Thymus (tissue), 11 donors: ENCODE measurements around the gene SLN. TPM values are rescaled to one million over a fixed set of nuclear protein-coding genes. Genes with fewer than 3 reads are reported as not detected.

Source experiments
- DNase-seq, 9 donors: peaks; one replicate each; pipeline ENCODE4 v3.0.0-alpha.2; 2013; ENCODE audit warnings: low spot score in 9 of 9, low read depth in 6 of 9, missing footprints in 1 of 9
- H3K27ac ChIP-seq, 2 donors: one replicate each; pipeline ENCODE4 v1.5.1; 2013; ENCODE audit warnings: control low read depth in 1 of 2, low read depth in 1 of 2, low read length in 1 of 2, mild to moderate bottlenecking in 1 of 2, moderate library complexity in 1 of 2
- H3K27me3 ChIP-seq, 2 donors: one replicate each; pipeline ENCODE4 v1.5.1; 2013; ENCODE audit warnings: low read length in 1 of 2; ENCODE audit not compliant: control insufficient read depth in 2 of 2, insufficient read depth in 1 of 2
- H3K36me3 ChIP-seq, 2 donors: one replicate each; pipeline ENCODE4 v1.5.1; 2013; ENCODE audit warnings: low read length in 1 of 2, mild to moderate bottlenecking in 1 of 2, moderate library complexity in 1 of 2; ENCODE audit not compliant: control insufficient read depth in 2 of 2, insufficient read depth in 2 of 2
- H3K4me1 ChIP-seq, 2 donors: one replicate each; pipeline ENCODE4 v1.5.1; 2013; ENCODE audit warnings: low read length in 2 of 2; ENCODE audit not compliant: control insufficient read depth in 2 of 2, insufficient read depth in 2 of 2
- H3K4me3 ChIP-seq, 2 donors: one replicate each; pipeline ENCODE4 v1.5.1; 2013; ENCODE audit warnings: low read length in 2 of 2, control low read depth in 1 of 2, mild to moderate bottlenecking in 1 of 2
- H3K9me3 ChIP-seq, 2 donors: one replicate each; pipeline ENCODE4 v1.5.1; 2013; ENCODE audit warnings: low read length in 1 of 2, mild to moderate bottlenecking in 1 of 2; ENCODE audit not compliant: control insufficient read depth in 2 of 2, insufficient read depth in 1 of 2
- WGBS: extraction: QIAGEN DNeasy Blood & Tissue Kit; methylation state at CpG from one replicate; pipeline ENCODE4 v1.1.7; 2013; 5-methylcytosine and 5-hydroxymethylcytosine counted together
- polyA plus RNA-seq: library from polyadenylated mRNA; stranded (reverse); fragments of 200-250 nt; gene quantifications from one replicate; pipeline ENCODE4 v1.2.3, GENCODE V29; 2013
- total RNA-seq: library from RNA; stranded (reverse); fragments of 120-200 nt; gene quantifications from one replicate; pipeline ENCODE4 v1.2.4, GENCODE V29; 2013
- donor health status: healthy.

Gene SLN
- total and polyA plus RNA-seq, 2 donors = 2.6 to 8.7 TPM

DNA sequence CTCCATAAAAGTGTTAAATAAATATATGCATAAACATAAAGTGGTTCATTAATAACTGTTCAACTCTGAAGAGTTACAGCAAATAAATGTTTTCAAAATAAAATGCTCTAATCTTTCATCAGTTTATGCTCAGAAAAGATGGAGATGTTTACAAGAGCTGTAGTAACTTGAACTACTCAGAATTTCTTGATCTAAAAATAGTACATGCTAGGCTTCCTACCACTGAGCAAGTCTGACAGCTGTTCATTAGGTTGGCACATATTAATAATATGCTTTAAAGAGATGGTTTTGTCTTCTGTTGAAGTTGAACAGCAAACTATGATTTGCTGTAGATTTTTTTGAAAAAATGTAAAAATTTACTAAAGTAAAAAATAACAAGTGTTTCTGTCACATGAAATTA is 10.8 kb upstream of the SLN start:
- H3K36me3 ChIP-seq = no peaks in the 10 kb centered on the region
- no peaks in the 10 kb centered on the region for H3K9me3 ChIP-seq
- no peak overlapping the region for H3K27ac ChIP-seq
- H3K4me1 ChIP-seq = no peaks in the 10 kb centered on the region
- H3K27me3 ChIP-seq = no peaks in the 10 kb centered on the region
- DNase-seq = no peak
- H3K4me3 ChIP-seq = no peak overlapping the region

GRCh38 chr11:107721207-107721606 is 9.4 kb upstream of the SLN start:
- Histone ChIP-seq H3K4me3 (no peak overlapping the region), H3K36me3 (no peaks in the 10 kb centered on the region), H3K4me1 (no peaks in the 10 kb centered on the region), H3K27ac (no peak overlapping the region), H3K9me3 (no peaks in the 10 kb centered on the region), H3K27me3 (no peaks in the 10 kb centered on the region)
- DNase-seq = no peak
- 93% methylated on average over 2 of the region's 2 CpGs for WGBS

GRCh38 chr11:107720303-107720774 is 8.5 kb upstream of the SLN start:
- H3K4me3 ChIP-seq = no peak overlapping the region
- no peak for DNase-seq

GRCh38 chr11:107719557-107720302 is 7.9 kb upstream of the SLN start:
- DNase-seq = no peak
- no peaks in the 10 kb centered on the region for H3K4me1 ChIP-seq
- no peaks in the 10 kb centered on the region for H3K36me3 ChIP-seq
- H3K27me3 ChIP-seq = no peaks in the 10 kb centered on the region
- no peak overlapping the region for H3K4me3 ChIP-seq
- no peak overlapping the region for H3K27ac ChIP-seq
- no peaks in the 10 kb centered on the region for H3K9me3 ChIP-seq
- WGBS = 83% methylated on average over 7 of the region's 7 CpGs

More at GRCh38 chr11:107720303-107720774, 8.5 kb upstream of the SLN start:
- Histone ChIP-seq H3K36me3 (no peaks in the 10 kb centered on the region), H3K4me1 (no peaks in the 10 kb centered on the region), H3K27ac (no peak overlapping the region), H3K27me3 (no peaks in the 10 kb centered on the region), H3K9me3 (no peaks in the 10 kb centered on the region)
- 77% methylated on average over 2 of the region's 2 CpGs for WGBS

- no peaks in the 10 kb centered on the region for H3K36me3 ChIP-seq
- DNase-seq = no peak
- 60% methylated on average over 3 of the region's 3 CpGs for WGBS
- no peaks in the 10 kb centered on the region for H3K4me1 ChIP-seq
- H3K27me3 ChIP-seq = no peaks in the 10 kb centered on the region
- no peaks in the 10 kb centered on the region for H3K9me3 ChIP-seq
- no peak overlapping the region for H3K27ac ChIP-seq
- no peak overlapping the region for H3K4me3 ChIP-seq
These were observed 7.2 kb upstream of the SLN start for GRCh38 chr11:107719073-107719472.

DNA sequence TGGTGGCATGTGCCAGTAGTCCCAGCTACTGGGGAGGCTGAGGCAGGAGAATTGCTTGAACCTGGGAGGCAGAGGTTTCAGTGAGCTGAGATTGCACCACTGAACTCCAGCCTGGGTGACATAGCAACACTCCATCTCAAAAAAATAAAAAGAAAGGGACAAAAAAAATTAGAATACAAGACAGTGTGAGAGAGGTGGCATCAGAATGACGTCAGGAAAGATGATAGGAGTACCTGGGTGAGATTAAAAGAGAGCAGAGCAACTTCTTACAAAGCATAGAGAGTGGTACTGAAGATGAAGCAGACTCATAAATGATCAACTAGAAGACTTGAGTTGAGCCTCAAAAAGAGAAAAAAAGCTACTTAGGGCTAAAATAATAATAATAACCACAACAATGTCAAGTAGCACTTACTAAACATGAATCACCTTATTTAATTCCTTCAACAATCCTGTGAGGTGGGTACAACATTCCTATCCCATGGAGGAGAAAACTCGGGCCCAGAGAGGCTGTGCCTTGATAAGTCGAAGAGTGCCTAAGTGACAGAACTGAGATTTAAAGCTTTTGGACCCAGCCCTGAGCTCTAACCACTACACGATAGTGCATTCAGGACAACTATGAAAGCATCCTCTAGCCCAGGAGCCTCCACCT is 5.2 kb upstream of the SLN start:
- no peak overlapping the region for H3K4me3 ChIP-seq
- H3K36me3 ChIP-seq = no peaks in the 10 kb centered on the region
- DNase-seq = no peak
- no peaks in the 10 kb centered on the region for H3K27me3 ChIP-seq
- no peaks in the 10 kb centered on the region for H3K9me3 ChIP-seq
- no peaks in the 10 kb centered on the region for H3K4me1 ChIP-seq
- no peak overlapping the region for H3K27ac ChIP-seq
- WGBS = 90% methylated on average over 4 of the region's 4 CpGs

GRCh38 chr11:107713009-107713408 is 1.2 kb upstream of the SLN start:
- Histone ChIP-seq H3K9me3 (no peaks in the 10 kb centered on the region), H3K36me3 (no peaks in the 10 kb centered on the region), H3K4me3 (no peak overlapping the region), H3K27me3 (no peaks in the 10 kb centered on the region), H3K4me1 (no peaks in the 10 kb centered on the region), H3K27ac (no peak overlapping the region)
- 70% methylated on average over 3 of the region's 3 CpGs for WGBS
- no peak for DNase-seq

GRCh38 chr11:107710301-107710700 is 1.6 kb downstream of the SLN start:
- Histone ChIP-seq H3K4me1 (no peaks in the 10 kb centered on the region), H3K27ac (no peak overlapping the region), H3K27me3 (no peaks in the 10 kb centered on the region), H3K9me3 (no peaks in the 10 kb centered on the region), H3K4me3 (no peak overlapping the region), H3K36me3 (no peaks in the 10 kb centered on the region)
- 95% methylated on average over 1 of the region's 1 CpG for WGBS
- no peak for DNase-seq

DNA sequence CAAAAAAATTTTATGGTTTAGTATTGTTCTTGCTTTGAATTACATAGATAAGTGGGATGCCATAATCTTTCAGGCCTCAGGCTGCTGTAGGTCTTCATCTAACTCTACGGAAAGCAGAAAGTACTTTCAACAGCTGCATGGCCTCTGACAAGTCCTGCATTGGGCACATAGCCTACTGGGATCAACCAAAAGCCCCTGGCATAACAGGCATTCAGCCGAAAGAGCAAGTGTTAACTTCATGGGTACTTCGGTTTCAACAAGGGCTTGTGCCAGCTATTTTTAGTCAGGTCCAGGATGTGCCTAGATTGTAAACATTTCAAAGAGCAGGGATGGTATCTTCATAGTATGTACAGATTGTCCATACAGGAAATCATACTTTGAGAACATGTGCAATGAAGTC is 3.1 kb downstream of the SLN start:
- H3K27ac ChIP-seq = no peak overlapping the region
- no peaks in the 10 kb centered on the region for H3K4me1 ChIP-seq
- no peaks in the 10 kb centered on the region for H3K36me3 ChIP-seq
- no peaks in the 10 kb centered on the region for H3K27me3 ChIP-seq
- H3K9me3 ChIP-seq = no peaks in the 10 kb centered on the region
- 92% methylated on average over 3 of the region's 3 CpGs for WGBS
- no peak overlapping the region for H3K4me3 ChIP-seq
- no peak for DNase-seq
